HG03039 (cell line): ENCODE data around the gene LIPF.
"Not testable (repeated sequence)": the region's sequence is repeated elsewhere in the genome, so short reads cannot be mapped to it uniquely, and the experiment has no call there.

Experiments used
- ATAC-seq: cut with Tn5 transposase; IDR thresholded peaks from one replicate; pipeline ENCODE4 v1.9.1; 2021; ENCODE audit warnings: mild to moderate bottlenecking, moderate library complexity; ENCODE audit not compliant: unreplicated experiment

LIPF gene

DNA sequence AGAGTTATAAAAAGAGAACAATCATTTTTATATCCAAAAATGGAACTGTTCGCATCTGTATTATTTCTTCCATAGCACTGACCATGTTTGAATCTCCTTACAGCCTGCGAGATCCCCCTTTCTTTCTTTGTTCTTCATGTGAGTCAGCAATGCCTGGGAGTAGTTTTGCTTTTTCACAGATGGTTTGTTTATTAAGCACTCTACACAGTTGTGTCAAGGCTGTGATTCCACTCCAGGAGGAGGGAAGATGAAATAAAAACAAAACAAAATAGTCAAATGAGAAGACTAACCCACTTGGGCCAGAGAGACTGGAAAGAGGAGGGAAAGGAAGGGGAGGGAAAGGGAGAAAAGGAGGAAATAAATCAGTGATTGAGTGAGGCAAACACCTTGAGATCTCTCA, 7.8 kb downstream of the LIPF start:
- ATAC-seq, result no peak

DNA sequence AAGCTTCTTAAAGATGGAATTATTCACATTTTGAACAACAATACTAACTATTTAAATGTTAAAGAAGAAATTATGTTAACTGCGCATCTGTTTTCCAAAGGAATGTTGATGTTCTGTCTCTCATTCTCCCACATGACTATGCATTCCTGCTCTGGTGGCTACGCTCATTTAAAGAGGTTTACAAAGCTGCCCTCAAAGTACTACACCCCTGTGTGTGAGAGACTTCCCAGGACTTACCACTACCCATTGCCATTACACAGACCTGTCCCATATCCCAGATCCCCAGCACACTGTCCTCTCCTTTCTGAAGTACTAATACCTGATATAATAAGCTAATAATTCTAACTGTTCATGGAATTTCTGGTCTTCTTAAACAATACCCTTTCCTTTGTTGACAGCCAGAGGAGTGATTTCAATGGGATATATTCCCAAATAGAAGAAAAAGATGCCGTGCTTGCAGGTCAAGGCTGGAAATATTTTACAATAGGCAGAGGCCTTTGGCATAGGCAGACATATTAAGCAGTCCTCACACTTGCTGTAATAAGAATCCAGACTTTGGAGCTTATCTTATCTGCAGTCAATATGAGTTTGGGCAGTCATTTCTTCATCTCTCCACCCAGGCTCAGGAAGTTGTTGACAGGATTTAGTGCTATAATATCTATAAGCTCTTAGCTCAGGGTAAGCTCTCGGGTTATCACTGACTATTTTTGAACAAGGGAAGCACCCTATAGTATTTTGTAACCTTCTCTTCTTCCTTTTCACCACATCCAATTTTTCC, 12.2 kb downstream of the LIPF start:
- no peak for ATAC-seq

DNA sequence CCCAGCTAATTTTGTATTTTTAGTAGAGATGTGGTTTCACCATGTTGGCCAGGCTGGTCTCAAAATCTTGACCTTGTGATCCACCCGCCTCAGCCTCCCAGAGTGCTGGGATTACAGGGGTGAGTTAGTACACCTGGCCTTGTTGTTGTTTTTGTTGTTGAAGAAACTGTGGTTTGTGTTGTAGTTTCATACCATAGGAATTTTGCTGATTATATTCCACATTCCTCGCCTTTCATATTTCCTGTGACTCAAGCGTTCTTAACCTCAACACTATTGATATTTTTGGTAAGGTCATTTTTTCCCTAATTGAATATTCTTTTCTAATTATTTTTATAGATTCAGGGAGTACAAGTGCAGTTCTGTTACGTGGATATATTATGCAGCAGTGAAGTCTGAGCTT, 16.7 kb downstream of the LIPF start:
- no peak for ATAC-seq

DNA sequence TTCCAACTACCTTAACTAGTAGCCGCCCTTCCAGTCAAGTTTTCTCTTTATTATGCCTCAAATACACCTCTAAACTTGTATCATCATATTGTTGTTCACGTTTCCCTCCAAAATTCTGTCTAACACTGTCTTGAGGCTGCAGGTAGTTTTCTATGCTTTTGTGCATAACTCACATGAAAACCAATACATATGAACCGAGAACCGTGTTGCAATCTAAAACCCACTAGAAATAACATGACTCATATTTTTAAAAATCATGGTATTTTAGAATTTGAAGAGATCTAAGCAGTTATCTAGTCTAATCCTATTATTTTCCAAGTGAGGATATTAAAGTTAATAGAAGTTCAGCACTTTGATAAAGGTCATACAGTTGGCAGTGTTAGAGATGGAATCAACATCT, 18.2 kb downstream of the LIPF start:
- ATAC-seq, result no peak

DNA sequence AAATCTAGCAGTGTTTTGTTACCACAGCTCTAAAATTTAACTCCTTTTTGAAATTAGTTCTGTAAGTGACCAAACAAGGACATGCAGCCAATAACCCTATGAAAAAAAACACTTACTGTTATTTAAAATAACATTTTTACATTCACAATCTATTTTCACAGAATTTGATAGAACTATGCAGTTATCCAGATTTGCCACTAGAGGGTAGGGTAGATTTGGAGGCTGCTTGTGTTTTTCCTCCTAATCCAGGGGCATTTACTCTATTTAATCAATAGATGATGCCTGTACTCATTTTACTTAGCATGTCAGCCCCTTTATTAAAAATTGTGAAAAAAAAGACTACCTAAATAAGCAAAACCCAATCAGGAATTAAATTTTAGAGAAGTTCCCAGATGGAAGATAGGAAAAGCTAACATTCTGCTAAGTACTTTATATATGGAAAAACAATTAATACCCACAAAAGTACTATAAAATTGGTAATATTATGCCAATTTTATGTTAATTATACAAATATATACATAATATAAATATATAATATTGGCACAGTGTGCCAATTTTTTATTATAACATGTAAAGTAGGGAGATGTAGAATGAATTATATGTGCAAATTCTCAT, 23.7 kb downstream of the LIPF start:
- no peak for ATAC-seq

DNA sequence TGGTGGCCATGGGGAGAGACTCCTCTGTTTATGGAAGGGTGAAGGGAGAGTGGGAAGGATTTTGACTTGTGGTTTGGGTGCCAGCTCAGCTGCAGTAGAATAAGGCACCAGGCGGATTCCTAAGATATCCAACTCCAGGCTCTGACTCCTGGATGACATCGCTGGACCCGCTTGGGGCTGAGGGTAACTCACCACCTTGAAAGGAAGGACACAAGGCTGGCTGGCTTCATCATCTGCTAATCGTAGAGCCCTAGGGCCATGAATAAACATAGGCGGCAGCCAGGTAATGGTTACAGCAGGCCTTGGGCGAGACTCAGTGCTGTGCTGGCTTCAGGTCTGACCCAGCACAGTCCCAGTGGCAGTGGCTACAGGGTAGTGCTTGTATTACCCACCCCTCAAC, 25.1 kb downstream of the LIPF start:
- no peak for ATAC-seq

DNA sequence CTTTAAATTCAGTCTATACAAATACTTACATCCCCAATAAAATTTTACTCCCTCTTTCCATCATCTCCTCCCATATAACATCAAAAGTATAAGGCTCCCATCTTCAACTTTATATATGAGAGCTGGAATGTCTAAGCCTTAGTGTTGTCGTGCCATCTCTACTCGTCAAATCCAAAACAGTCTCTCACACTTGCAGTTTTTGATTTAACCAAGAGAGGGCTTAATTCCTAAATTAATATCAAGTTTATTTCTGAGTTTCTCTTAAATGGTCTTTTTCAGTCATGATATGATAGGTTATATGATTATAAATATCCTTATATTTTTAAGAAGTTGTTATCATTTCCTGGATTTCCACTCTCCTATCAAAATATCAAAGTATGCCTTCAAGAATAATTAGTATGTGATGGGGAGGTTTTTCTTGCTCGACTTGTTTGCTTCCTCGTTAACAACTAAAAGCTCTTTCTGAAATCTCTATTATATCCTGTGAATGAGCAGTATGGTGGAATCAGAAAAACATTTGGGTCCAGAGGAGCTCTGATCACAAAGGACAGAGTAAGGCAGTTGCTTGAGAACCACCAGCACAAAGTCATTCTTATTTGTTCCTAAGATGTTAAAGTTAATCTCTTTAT, 29.3 kb downstream of the LIPF start:
- ATAC-seq, result no peak

DNA sequence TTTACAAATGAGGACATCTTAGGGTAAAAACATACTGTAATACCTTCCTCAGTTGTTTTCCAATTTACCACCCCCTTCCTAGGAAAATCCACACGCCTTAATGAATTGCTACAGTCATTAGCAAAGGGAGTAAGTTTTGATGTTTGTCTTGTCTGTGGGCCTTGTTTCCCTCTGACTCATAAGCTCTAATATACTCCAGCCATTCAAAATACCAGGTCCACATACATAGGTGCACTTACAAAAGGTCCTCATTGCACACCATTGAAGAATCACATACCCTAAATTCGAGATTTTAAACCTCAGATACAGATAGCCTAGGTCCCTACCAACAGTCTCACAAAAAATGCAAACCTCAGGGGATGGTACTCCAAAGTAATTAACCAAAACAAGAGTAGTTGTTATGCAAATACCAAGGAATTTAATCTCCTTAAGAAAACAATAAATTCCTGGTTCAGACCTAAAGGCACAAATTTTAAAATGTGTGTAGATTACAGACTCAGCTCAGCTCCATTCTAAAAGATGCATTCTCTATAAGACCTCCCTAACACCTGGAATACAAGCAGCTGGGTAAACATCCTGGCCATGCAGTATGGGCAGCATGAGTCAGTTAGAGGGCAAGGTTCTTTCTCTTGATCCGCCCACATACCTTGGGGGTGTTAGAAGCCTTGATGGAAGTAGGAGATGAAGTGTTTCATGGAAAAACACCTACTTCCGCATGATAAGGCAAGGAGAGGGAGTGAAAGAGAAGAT, 38.8 kb downstream of the LIPF start:
- no peak for ATAC-seq

DNA sequence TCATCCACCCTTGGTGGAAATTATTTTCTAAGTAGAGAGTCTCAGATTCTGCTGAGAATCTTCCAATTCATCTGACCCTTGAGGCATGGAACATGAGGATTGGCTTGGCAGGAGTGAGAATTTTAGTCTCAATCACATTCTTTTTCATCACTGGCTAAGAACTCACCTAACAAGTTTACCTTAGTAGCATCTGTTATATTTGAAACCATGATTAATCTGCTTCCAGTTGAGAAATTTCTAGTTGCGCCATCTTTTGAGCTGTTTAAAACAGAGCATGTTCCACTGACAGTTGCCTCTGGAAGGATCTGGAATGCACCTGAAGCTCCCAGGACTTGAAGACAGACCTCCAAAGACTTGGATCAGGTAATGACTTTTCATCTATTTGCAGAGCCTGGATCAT, 41.7 kb downstream of the LIPF start, which contains the start of gene LIPK:
Gene LIPK (plus strand): TSS at position 292 of the 400 bp plus-strand sequence. CDS start 18,295 bp downstream, outside the sequence.
- no peak for ATAC-seq

DNA sequence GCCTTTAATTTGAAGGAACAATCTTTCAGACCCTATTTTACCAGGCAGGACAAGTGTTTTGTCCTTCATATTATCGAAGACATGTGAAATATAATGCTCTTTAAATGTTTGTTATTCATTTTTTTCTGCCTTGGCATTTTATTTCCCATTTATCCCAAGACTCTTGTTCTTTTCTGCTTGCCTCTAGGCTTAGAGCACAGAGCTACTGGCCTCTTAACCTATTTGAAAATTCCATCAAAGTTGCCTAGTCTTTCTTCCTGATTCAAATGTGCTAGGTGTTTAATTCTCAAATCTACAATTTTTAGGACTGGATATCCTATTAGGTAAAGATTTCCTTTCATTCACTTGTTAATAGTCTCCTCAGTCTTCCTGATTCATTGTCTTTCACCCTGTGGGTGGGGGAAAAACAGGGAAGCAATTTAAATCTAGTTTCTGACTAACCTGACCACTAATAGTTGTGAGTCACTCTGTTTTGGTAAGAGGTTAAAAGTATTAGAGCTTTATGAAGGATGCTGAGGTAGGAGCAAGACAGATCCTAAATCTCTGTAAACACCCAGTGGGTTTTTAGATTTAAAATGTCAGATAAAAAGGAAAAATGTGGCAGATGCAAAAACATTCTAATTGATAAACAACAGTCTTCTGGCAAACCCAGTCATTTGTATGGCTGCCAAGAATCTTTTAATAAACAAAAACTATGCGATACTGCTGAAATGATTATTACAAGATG, 43.4 kb downstream of the LIPF start:
- no peak for ATAC-seq

DNA sequence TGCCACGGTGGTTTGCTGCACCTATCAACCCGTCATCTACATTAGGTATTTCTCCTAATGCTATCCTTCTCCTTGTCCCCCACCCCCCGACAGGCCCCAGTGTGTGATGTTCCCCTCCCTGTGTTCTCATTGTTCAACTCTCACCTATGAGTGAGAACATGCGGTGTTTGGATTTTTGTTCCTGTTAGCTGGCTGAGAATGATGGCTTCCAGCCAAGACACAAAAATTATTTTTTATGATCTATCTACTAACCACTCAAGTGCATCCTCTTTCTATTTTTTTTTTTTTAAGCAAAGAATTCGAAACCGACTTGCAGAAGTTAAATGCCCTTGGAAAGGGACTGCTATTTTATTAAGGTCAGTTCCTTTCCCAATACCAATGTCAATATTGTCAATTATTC, 45.1 kb downstream of the LIPF start:
- not testable (repeated sequence) for ATAC-seq

DNA sequence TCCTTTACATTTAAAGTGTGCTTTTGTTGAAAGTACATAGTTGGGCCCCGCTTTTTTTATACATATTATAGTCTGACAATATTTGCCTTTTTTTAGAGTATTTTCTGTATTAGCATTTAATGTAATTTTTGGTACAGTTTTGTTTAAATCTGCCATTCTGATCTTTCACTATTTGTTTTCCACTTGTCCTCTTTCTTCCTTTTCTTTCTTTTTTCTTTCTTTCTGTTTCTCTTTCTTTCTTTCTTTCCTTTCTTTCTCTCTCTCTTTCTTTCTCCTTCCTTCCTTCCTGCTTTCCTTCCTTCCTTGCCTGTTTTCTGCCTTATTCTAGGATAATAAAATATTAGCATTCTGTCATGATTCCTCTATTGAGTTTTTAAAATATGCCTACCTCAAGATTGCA, 51.3 kb downstream of the LIPF start:
- ATAC-seq, result no peak

DNA sequence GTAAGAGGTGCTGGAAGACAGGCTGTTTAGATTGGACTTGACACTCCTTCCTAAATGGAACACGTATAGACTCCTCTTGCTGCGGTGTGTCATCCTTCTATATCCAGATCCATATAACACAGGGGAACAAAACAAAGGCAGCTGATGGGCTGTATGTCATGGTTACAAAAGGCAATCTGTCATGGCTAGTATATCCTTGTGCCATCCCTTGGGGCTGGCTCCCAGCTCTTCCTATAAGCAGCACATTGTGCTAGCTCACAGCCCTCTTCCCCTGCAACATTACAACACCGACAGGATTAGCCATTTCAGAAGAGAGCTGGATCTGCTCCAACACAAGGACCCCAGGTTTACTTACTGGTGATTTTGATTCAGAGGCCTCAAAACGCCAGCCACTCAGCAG, 57.1 kb downstream of the LIPF start:
- ATAC-seq, result no peak

DNA sequence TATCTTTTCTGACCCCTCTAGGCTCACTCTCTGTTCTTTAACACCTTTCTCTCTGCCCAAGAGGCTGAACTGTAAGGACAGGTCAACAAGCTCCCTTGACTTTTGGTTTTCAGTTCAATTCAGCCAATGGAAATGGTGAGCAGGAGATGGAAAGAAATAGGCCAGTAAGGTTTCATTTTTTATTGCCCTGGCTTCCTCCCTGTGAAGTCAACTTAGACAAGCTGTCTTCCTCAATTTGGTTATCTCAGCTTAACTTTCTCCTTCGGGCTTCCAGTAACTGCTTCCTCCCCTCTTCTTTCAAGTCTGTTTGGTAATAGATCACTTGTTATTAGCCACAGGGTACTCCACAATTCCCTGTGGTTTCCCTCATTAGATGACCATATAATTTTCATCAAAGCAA, 61.6 kb downstream of the LIPF start:
- ATAC-seq, result no peak

DNA sequence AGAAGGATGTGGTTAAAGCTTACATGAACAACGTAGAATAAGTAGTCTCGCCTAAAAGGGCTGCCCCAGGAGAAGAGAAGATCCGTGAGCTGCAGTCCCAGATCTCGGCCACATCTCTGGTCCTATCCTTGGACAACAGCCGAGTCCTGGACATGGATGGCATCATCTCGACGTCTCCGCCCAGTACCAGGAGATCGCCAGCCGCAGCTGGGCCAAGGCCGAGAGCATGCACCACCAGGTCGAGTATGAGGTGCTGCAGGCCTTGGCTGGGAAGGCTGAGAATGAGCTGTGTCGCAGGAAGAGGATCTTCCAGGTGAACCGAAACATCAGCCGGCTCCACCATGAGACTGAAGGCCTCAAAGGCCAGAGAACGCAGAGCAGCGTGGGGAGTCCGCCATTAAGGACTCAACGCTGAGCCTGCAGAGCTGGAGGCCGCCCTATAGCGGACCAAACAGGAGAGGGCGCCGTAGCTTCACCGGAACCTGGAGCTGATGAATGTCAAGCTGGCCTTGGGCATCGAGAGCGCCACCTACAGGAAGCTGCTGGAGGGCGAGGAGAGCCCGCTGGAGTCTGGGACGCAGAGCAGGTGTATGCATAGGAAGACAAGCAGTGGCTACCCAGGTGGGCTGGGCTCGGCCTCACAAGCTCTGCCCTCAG, 64.0 kb downstream of the LIPF start:
- ATAC-seq, result no peak
